HG02610 (cell line): ENCODE data around the gene NCKAP5.
"Not testable (repeated sequence)": the region's sequence is repeated elsewhere in the genome, so short reads cannot be mapped to it uniquely, and the experiment has no call there.

ENCODE experiments used
- ATAC-seq: cut with Tn5 transposase; IDR thresholded peaks from one replicate; pipeline ENCODE4 v1.9.1; 2021; ENCODE audit warnings: mild to moderate bottlenecking, moderate library complexity; ENCODE audit not compliant: unreplicated experiment

Gene NCKAP5

GRCh38 chr2:133525090-133525489 is 43.2 kb downstream of the NCKAP5 start:
- ATAC-seq: no peak

GRCh38 chr2:133523406-133523805 is 44.9 kb downstream of the NCKAP5 start:
- ATAC-seq: no peak

- no peak for ATAC-seq
Observed at GRCh38 chr2:133522204-133522603, 46.1 kb downstream of the NCKAP5 start.

GRCh38 chr2:133521146-133521745 is 47.0 kb downstream of the NCKAP5 start:
- ATAC-seq: no peak

GRCh38 chr2:133519677-133520076 is 48.6 kb downstream of the NCKAP5 start:
- not testable (repeated sequence) for ATAC-seq

GRCh38 chr2:133518700-133519344 is 49.4 kb downstream of the NCKAP5 start:
- peak; percentile 50 for ATAC-seq

- no peak for ATAC-seq
Observed at GRCh38 chr2:133517876-133518275, 50.4 kb downstream of the NCKAP5 start.

GRCh38 chr2:133516405-133517026 is 51.7 kb downstream of the NCKAP5 start:
- ATAC-seq: no peak

- no peak for ATAC-seq
Observed at GRCh38 chr2:133515271-133515670, 53.0 kb downstream of the NCKAP5 start.

- ATAC-seq: no peak
Observed at GRCh38 chr2:133513893-133514292, 54.4 kb downstream of the NCKAP5 start.

- no peak for ATAC-seq
Observed at GRCh38 chr2:133512121-133512520, 56.1 kb downstream of the NCKAP5 start.

GRCh38 chr2:133511679-133512078 is 56.6 kb downstream of the NCKAP5 start:
- ATAC-seq: no peak

GRCh38 chr2:133509777-133510176 is 58.5 kb downstream of the NCKAP5 start:
- no peak for ATAC-seq

- ATAC-seq: no peak
Observed at GRCh38 chr2:133508546-133509165, 59.6 kb downstream of the NCKAP5 start.

GRCh38 chr2:133506996-133507395 is 61.3 kb downstream of the NCKAP5 start:
- ATAC-seq: no peak

GRCh38 chr2:133504566-133505505 is 63.4 kb downstream of the NCKAP5 start:
- no peak for ATAC-seq

- no peak for ATAC-seq
Observed at GRCh38 chr2:133503927-133504326, 64.3 kb downstream of the NCKAP5 start.

GRCh38 chr2:133503323-133503722 is 64.9 kb downstream of the NCKAP5 start:
- peak; percentile 56 for ATAC-seq

GRCh38 chr2:133502678-133503077 is 65.6 kb downstream of the NCKAP5 start:
- no peak for ATAC-seq

- ATAC-seq: no peak
Observed at GRCh38 chr2:133500917-133501316, 67.3 kb downstream of the NCKAP5 start.
